GM23248 (cell line): Measurements from ENCODE around the gene RAB31.

Source experiments
- EZH2 ChIP-seq: fragments of 200-600 bp; sonication (generic); IDR thresholded peaks from 2 replicates; pipeline ENCODE4 v1.6.1; 2018; ENCODE audit warnings: antibody characterized with exemption, mild to moderate bottlenecking; ENCODE audit not compliant: insufficient read depth, poor library complexity, severe bottlenecking
- EZH2phosphoT487 ChIP-seq: fragments of 200-600 bp; sonication (generic); IDR thresholded peaks from 2 replicates; pipeline ENCODE4 v1.6.1; 2018; ENCODE audit warnings: antibody characterized with exemption, moderate library complexity, mild to moderate bottlenecking, low read depth; ENCODE audit not compliant: insufficient read depth

- no peak for TF ChIP-seq EZH2
- no peak for TF ChIP-seq EZH2phosphoT487
Observed at GRCh38 chr18:9856092-9856491, 148.0 kb downstream of the RAB31 start.
